Activated T-cell treated with anti-CD3 and anti-CD28 coated beads, Interleukin-2, amount 50 U/mL, for 4 hours (primary cell): ENCODE measurements around the gene C10orf71. TPM values are rescaled to one million over a fixed set of nuclear protein-coding genes. Genes with fewer than 3 reads are reported as not detected.
A peak's percentile ranks its signal among the peaks of the same experiment; 100 is the strongest.

ENCODE experiments used
- ATAC-seq, 2 donors: fragments of 200-7000 bp; cut with Tn5 transposase; one replicate each; pipeline ENCODE4 v1.10.0; 2021
- DNase-seq: peaks from one replicate; pipeline ENCODE4 v3.0.0-alpha.2; 2020
- H3K27me3 Mint-ChIP-seq: one replicate; pipeline ENCODE4 v1.8.0; 2021; ENCODE audit warnings: low read depth, mixed read lengths
- H3K36me3 Mint-ChIP-seq: one replicate; pipeline ENCODE4 v1.8.0; 2022; ENCODE audit warnings: mixed read lengths; ENCODE audit not compliant: insufficient read depth
- H3K4me1 Mint-ChIP-seq: one replicate; pipeline ENCODE4 v1.8.0; 2021; ENCODE audit warnings: low read depth, mixed read lengths
- H3K4me3 Mint-ChIP-seq: one replicate; pipeline ENCODE4 v1.8.0; 2021; ENCODE audit warnings: mild to moderate bottlenecking, moderate library complexity, mixed read lengths
- H3K9me3 Mint-ChIP-seq: one replicate; pipeline ENCODE4 v1.8.0; 2021; ENCODE audit warnings: mixed read lengths
- total RNA-seq, 3 donors: library from RNA; stranded (reverse); gene quantifications; one replicate each; pipeline ENCODE4 v1.2.1, GENCODE V29; 2021

Gene C10orf71
- not detected for total RNA-seq

GRCh38 chr10:49298983-49299815, at the start of gene C10orf71:
Gene C10orf71 (plus strand): TSS chr10:49299170. CDS start chr10:49322546, 23,376 bp downstream.
- Mint-ChIP-seq H3K4me3 (no peak within 1 kb of the TSS), H3K9me3 (no peaks in the 10 kb centered on the region), H3K36me3 (no peaks in the 10 kb centered on the region), H3K4me1 (no peaks in the 10 kb centered on the region), H3K27me3 (no peaks in the 10 kb centered on the region)
- peak in 1 of 2 donors; percentile 21 for ATAC-seq
- no peak for DNase-seq

- Mint-ChIP-seq H3K4me3 (no peak overlapping the region), H3K36me3 (no peaks in the 10 kb centered on the region), H3K9me3 (peaks cover 4% of the 10 kb centered on the region), H3K4me1 (peaks cover 7% of the 10 kb centered on the region), H3K27me3 (no peaks in the 10 kb centered on the region)
- no peak for DNase-seq
- no peak for ATAC-seq
Measured at GRCh38 chr10:49252313-49253034, 46.5 kb upstream of the C10orf71 start.

GRCh38 chr10:49253340-49253906, 45.5 kb upstream of the C10orf71 start:
- no peaks in the 10 kb centered on the region for H3K36me3 Mint-ChIP-seq
- H3K4me1 Mint-ChIP-seq: peaks cover 7% of the 10 kb centered on the region
- H3K9me3 Mint-ChIP-seq: peaks cover 4% of the 10 kb centered on the region
- no peaks in the 10 kb centered on the region for H3K27me3 Mint-ChIP-seq
- ATAC-seq: peak in 1 of 2 donors; percentile 14
- H3K4me3 Mint-ChIP-seq: no peak overlapping the region
- no peak for DNase-seq

GRCh38 chr10:49254150-49254549, 44.8 kb upstream of the C10orf71 start:
- Mint-ChIP-seq H3K36me3 (no peaks in the 10 kb centered on the region), H3K4me3 (no peak overlapping the region), H3K4me1 (peaks cover 7% of the 10 kb centered on the region), H3K9me3 (peaks cover 4% of the 10 kb centered on the region), H3K27me3 (no peaks in the 10 kb centered on the region)
- DNase-seq (no peak), ATAC-seq (no peak)

GRCh38 chr10:49254556-49255318, 44.2 kb upstream of the C10orf71 start:
- Mint-ChIP-seq H3K27me3 (no peaks in the 10 kb centered on the region), H3K36me3 (no peaks in the 10 kb centered on the region)
- peak; percentile 14 for DNase-seq

GRCh38 chr10:49255883-49256282, 43.1 kb upstream of the C10orf71 start:
- no peaks in the 10 kb centered on the region for H3K36me3 Mint-ChIP-seq
- DNase-seq (no peak), ATAC-seq (peak; percentile 48 to 60)
- no peak overlapping the region for H3K4me3 Mint-ChIP-seq
- no peaks in the 10 kb centered on the region for H3K27me3 Mint-ChIP-seq
- H3K4me1 Mint-ChIP-seq: peaks cover 7% of the 10 kb centered on the region
- peaks cover 4% of the 10 kb centered on the region for H3K9me3 Mint-ChIP-seq

More at GRCh38 chr10:49254556-49255318, 44.2 kb upstream of the C10orf71 start:
- Mint-ChIP-seq H3K4me3 (no peak overlapping the region), H3K4me1 (peaks cover 7% of the 10 kb centered on the region), H3K9me3 (peaks cover 4% of the 10 kb centered on the region)
- peak; percentile 34 to 47 for ATAC-seq

- no peak for ATAC-seq
- peaks cover 4% of the 10 kb centered on the region for H3K9me3 Mint-ChIP-seq
- DNase-seq: no peak
- H3K36me3 Mint-ChIP-seq: no peaks in the 10 kb centered on the region
- no peaks in the 10 kb centered on the region for H3K27me3 Mint-ChIP-seq
- H3K4me1 Mint-ChIP-seq: peaks cover 7% of the 10 kb centered on the region
- no peak overlapping the region for H3K4me3 Mint-ChIP-seq
Measured at GRCh38 chr10:49257154-49257553, 41.8 kb upstream of the C10orf71 start.

GRCh38 chr10:49257626-49258349, 41.2 kb upstream of the C10orf71 start:
- Mint-ChIP-seq H3K4me1 (peaks cover 5% of the 10 kb centered on the region), H3K36me3 (no peaks in the 10 kb centered on the region), H3K27me3 (no peaks in the 10 kb centered on the region), H3K4me3 (no peak overlapping the region), H3K9me3 (no peaks in the 10 kb centered on the region)
- ATAC-seq: no peak
- no peak for DNase-seq

- ATAC-seq (no peak), DNase-seq (no peak)
- H3K4me1 Mint-ChIP-seq: peaks cover 5% of the 10 kb centered on the region
- no peak overlapping the region for H3K4me3 Mint-ChIP-seq
- no peaks in the 10 kb centered on the region for H3K9me3 Mint-ChIP-seq
- H3K27me3 Mint-ChIP-seq: no peaks in the 10 kb centered on the region
- H3K36me3 Mint-ChIP-seq: no peaks in the 10 kb centered on the region
Measured at GRCh38 chr10:49258350-49258683, 40.7 kb upstream of the C10orf71 start.

- H3K36me3 Mint-ChIP-seq: no peaks in the 10 kb centered on the region
- H3K27me3 Mint-ChIP-seq: no peaks in the 10 kb centered on the region
- ATAC-seq (no peak), DNase-seq (no peak)
- H3K9me3 Mint-ChIP-seq: peaks cover 10% of the 10 kb centered on the region
- H3K4me3 Mint-ChIP-seq: no peak overlapping the region
- peaks cover 1% of the 10 kb centered on the region for H3K4me1 Mint-ChIP-seq
Measured at GRCh38 chr10:49260644-49261296, 38.2 kb upstream of the C10orf71 start.

GRCh38 chr10:49263591-49263990, 35.4 kb upstream of the C10orf71 start:
- H3K27me3 Mint-ChIP-seq: no peaks in the 10 kb centered on the region
- H3K9me3 Mint-ChIP-seq: peaks cover 21% of the 10 kb centered on the region
- no peaks in the 10 kb centered on the region for H3K4me1 Mint-ChIP-seq
- ATAC-seq (no peak), DNase-seq (no peak)
- no peaks in the 10 kb centered on the region for H3K36me3 Mint-ChIP-seq
- no peak overlapping the region for H3K4me3 Mint-ChIP-seq

- H3K27me3 Mint-ChIP-seq: no peaks in the 10 kb centered on the region
- no peaks in the 10 kb centered on the region for H3K4me1 Mint-ChIP-seq
- H3K36me3 Mint-ChIP-seq: no peaks in the 10 kb centered on the region
- no peak overlapping the region for H3K4me3 Mint-ChIP-seq
- H3K9me3 Mint-ChIP-seq: peaks cover 21% of the 10 kb centered on the region
- no peak for ATAC-seq
- no peak for DNase-seq
Measured at GRCh38 chr10:49264177-49264677, 34.7 kb upstream of the C10orf71 start.

- no peaks in the 10 kb centered on the region for H3K27me3 Mint-ChIP-seq
- no peaks in the 10 kb centered on the region for H3K36me3 Mint-ChIP-seq
- DNase-seq (no peak), ATAC-seq (no peak)
- H3K4me3 Mint-ChIP-seq: no peak overlapping the region
- peaks cover 21% of the 10 kb centered on the region for H3K9me3 Mint-ChIP-seq
- no peaks in the 10 kb centered on the region for H3K4me1 Mint-ChIP-seq
Measured at GRCh38 chr10:49265885-49266284, 33.1 kb upstream of the C10orf71 start.
